ENCODE results near the gene SRSF2.
"Not testable (repeated sequence)": the region's sequence is repeated elsewhere in the genome, so short reads cannot be mapped to it uniquely, and the experiment has no call there.

The SRSF2 gene

GRCh38 chr17:76737676-76738467, 741 bp upstream of the SRSF2 start, which contains the start of gene MFSD11:
Gene MFSD11 (plus strand): TSS chr17:76738119. CDS start chr17:76738353, 234 bp downstream.
- peak; percentile 94 for DNase-seq

DNA sequence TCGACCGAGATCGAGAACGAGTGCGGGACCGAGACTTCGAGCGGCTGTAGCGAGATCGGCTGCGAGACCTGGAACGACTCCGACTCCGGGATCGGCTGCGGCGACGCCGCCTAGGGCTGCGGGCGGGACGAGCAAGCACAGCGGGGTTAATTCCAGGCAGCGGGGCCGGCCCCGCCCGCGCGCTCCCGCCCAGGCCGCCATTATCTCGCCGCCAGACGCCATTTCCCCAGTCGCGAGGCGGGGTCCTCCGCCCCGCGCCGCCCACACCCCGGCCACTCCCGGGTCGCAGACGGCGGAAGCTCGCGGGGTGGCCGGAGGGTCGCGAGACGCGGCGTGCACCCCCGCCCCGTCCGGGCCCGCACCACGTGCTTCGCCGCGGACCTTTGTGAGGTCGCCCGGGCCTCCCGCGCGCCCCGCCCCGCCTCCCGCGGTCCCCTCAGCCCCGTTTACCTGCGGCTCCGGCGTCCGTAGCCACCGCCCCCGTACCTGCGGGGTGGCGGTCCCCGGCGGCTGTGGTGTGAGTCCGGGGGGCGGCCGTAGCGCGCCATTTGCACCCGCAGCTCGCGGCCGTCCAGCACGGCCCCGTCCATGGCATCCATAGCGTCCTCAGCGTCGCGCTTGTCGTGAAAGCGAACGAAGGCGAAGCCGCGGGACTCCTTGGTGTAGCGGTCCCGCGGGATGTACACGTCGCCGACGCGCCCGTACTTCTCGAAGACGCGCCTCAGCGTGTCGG, 616 bp downstream of the SRSF2 start:
- peak; percentile 62 for DNase-seq

DNA sequence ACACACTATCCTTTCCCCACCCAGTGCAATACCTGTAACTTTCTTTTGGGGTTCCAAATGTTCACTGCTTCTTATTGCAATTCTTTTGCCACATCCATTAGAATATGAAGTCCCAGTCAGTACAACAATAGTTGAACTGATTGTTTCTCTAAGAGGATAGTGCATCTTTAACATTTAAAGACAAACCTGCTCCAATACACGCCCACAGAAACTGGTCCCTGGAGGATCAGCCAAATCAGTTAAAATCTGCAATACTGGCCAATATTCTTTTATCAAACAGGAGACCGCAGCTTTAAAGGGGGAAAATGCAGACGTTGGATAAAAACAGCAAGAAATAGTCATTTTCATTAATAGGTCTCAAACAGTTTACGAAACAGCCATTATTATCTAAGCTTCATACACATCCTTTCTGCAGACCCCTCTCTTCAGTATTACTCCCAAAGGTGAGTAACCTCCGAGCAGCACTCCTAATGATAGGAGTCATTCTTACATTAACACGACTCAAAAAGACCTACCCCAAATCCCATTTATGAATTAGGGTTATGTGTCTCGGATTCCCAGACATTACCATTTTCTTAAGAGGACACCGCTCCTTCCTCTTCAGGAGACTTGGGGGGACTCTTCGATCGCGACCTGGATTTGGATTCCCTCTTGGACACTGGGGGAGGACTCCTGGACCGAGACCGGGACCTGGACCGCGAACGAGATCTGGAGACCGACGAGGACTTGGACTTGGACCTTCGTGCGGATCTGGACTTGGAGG, 1.4 kb downstream of the SRSF2 start:
- DNase-seq, result no peak

DNA sequence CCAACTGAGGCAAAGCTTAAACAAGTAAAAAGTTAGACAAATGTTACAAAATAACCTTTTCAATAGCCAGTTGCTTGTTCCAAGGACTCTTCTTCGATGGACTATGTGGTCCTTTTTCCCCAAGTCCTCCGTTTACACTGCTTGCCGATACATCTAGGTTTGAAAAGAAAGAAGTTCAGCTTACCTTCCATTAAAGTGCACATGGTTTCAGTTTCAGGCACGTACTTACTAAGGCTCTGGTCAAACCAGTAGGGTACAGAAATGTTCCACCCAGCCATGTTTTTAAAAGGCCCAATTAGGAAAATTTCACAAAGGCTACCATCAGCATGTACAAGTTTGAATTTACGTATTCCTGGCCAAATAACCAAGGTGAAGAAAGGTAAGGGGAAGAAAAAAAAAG, 2.1 kb downstream of the SRSF2 start:
- DNase-seq, result no peak

GRCh38 chr17:76734080-76734840, 2.9 kb downstream of the SRSF2 start:
- DNase-seq, result no peak

GRCh38 chr17:76733618-76733957, 3.5 kb downstream of the SRSF2 start:
- DNase-seq, result no peak

DNA sequence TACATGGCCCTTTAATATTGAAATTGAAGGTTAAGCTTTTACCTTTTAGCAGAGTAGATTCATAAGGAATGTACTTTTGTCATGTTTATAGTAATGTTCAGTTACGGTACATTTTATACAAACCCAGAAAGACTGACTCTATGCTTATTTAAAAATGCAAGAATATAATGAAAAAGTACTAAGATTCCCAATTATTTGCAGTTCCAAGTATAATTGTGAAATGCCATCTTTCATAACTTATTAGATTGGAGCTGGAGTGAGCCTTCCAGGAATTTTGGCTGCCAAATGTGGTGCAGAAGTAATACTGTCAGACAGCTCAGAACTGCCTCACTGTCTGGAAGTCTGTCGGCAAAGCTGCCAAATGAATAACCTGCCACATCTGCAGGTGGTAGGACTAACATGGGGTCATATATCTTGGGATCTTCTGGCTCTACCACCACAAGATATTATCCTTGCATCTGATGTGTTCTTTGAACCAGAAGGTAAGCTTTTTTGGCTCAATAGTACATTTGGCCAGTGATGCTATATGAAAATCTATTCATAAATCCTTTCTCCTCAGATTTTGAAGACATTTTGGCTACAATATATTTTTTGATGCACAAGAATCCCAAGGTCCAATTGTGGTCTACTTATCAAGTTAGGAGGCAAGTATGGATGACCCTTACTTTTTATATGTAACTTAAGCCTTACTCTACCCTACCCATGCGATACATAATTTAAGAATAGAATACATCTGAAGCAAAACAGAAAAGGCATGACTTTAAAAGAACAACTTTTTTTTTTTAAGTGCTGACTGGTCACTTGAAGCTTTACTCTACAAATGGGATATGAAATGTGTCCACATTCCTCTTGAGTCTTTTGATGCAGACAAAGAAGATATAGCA, 4.2 kb downstream of the SRSF2 start:
- DNase-seq, result no peak

- DNase-seq, result not testable (repeated sequence)
These were observed 5.1 kb downstream of the SRSF2 start for GRCh38 chr17:76731800-76732733.

DNA sequence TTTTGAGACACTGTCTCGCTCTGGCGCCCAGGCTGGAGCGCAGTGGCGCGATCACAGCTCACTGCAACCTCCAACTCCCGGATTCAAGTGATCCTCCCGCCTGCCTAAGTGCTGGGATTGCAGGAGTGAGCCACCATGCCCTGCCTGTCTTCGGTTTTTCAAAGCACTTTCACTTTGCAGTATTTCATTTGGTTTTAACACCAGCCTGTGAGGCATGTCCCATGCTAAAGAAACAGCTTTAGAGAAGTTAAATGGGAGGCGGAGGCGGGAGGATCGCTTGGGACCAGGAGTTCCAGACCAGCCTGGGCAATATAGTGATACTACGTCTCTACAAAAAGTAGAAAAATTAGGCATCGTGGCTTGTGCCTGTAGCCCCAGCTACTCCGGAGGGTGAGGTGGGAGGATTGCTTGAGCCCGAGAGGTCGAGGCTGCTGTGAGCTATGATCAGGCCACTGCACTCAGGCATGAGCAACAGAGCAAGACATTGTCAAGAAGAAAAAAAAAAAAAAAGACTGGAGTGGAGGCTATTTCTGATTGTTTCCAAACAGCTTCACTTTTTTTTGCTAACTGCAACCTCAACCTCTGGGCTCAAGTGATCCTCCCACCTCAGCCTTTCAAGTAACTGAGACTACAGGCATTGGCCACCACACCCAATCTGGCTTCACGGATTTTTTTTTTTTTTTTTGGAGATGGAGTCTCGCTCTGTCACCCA, 9.2 kb downstream of the SRSF2 start:
- peak; percentile 35 for DNase-seq

DNA sequence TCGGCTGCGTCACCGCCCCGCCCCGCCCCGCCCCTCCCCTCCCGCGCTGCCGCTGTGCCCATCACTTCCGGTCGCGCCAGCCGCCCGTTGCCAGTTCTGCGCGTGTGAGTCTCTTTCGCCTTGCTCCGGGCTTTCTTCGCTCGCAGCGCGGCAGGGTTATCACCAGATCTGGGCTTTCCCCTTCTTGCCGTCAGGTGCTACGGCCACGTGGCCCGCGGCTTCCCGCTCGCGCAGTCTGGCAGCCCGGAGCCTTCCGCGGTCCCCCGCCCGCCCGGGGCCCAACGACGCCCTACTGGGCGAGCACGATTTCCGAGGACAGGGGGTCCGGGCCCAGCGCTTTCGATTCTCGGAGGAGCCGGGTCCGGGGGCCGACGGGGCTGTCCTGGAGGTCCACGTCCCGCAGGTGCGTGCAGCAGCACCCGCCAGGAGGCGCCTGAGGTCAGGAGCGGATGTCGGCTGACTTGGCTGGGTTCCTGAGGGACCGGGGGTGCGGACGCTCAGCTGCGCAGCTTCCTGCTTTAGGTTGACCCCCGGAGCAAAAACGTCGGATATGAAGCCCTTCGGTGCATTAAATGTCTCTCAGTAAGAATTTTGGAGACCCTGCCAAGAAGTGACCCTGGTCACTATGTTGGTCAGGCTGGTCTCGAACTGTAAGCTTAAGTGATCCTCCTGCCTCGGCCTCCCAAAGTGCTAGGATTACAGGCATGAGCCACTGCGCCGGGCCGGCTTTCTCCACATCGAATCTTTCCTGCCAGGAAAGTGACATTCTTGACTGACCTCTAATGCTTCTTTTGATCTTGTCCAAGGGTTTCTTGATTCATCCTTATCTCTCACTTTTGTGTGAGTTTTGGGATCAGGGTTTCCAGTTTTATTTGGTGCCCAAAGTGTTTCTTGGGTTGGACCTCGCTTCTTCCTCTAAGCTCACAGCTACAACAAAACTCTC, 10.1 kb downstream of the SRSF2 start, which contains the start of gene METTL23:
Gene METTL23, plus strand, starts transcription at position 64 of the 943 bp plus-strand sequence. CDS start 2,872 bp downstream, outside the sequence.
- peak; percentile 96 for DNase-seq

- no peak for DNase-seq
These were observed 10.8 kb downstream of the SRSF2 start, which contains the start of gene JMJD6 for GRCh38 chr17:76726231-76726775. Gene JMJD6 (minus strand): TSS chr17:76726606. CDS start chr17:76726475, 131 bp downstream.

DNA sequence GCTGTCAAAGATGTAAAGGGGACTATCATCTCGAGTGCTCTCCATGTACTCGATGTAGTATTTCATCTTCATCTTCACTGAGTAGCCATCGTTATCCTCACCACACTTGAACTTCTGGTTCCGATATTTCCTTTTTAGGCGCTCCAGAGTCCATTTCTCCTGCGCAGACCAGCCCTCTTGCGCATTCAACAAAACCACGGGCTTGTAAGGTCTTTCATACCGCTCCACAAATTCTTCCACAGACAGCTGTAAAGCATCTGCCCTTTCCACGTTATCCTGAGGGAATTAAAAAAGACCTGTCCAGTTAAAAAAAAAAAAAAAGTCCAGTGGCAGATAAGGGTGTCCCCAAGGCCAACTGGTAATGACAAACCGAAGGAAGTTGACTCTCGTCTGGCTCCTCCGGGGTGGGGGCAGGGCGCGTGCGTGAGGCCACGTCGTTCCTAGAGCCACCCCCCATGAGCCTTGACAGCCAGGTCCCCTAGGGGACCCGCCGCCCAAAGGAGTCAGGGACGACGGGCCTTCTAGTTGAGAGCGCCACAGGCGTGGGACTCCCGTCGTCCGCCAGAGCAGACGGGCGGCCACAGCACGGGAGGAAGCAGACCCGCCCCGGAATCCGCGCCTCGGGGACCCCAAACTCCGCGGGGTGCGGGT, 11.4 kb downstream of the SRSF2 start:
- DNase-seq, result peak; percentile 68

- no peak for DNase-seq
These were observed 13.3 kb downstream of the SRSF2 start for GRCh38 chr17:76723812-76724211.

DNA sequence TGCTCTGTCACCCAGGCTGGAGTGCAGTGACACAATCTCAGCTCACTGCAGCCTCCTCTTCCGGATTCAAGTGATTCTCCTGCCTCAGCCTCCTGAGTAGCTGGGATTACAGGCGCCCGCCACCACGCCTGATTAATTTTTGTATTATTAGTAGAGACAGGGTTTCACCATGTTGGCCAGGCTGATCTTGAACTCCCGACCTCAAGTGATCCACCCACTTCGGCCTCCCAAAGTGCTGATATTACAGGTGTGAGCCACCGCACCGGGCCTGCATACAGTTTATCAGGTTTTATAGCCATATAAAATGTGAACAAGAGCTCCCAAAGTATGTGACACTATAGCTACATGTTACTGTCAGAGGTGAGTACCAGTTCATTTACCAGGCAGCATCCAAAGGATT, 14.2 kb downstream of the SRSF2 start:
- DNase-seq, result not testable (repeated sequence)

DNA sequence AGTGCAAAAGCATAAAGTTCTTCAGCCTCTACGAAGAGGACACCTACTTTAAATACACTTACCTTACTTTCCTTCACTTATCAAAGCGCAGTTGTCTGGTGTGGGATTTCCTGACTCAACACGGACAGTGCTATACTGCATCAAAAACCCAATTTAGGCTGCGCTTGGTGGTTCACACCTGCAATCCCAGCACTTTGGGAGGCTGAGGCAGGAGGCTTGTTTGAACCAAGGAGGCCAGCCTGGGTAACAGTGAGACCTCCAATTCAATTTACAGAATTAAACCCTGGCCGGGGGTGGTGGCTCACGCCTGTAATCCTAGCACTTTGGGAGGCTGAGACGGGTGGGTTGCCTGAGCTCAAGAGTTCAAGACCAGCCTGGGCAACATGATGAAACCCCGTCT, 14.9 kb downstream of the SRSF2 start:
- no peak for DNase-seq

DNA sequence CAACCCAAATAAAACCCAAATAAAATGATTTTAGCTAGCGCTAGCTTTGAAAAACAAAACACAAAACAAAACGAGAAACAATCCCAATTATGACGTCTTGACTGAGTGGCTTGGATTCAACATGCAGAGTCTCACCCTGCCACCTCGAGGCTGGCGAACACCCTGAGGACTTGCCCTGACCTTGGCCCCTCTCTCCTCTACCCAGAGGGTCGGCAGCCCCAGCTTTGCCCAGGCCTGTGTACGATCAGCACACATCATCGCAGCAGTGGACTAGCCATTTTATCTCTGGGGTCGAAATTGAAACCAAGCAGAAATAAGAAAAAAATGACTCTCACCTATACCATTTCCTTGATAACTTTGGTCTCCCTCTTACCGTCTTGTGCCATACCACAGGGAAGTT, 15.7 kb downstream of the SRSF2 start:
- DNase-seq, result no peak

DNA sequence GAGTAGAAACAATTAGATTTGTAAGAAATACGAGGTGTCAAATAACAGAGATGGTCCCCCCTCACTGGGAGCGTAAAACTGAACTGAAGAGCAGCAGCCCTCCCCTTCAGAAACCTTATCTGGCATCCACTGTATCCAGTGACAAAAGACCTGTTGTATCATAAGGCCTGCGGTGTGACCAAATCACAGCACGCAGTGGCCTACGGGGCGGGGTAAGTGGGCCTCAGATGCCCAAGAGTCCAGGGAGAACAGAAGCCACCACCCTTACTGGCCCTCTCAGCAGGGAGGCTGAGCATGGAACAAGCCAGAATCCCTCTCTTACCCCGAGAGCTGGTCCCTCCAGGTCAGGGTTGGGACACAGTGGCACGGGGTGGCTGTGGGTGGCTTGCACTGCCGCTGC, 16.2 kb downstream of the SRSF2 start:
- no peak for DNase-seq

Measured in central memory CD4-positive, alpha-beta T cell (primary cell).